HG03064 (cell line): ENCODE measurements around the gene STPG3.

ENCODE experiments used
- ATAC-seq: cut with Tn5 transposase; IDR thresholded peaks from one replicate; pipeline ENCODE4 v1.9.1; 2021; ENCODE audit warnings: low read depth; ENCODE audit not compliant: unreplicated experiment

Gene STPG3

DNA sequence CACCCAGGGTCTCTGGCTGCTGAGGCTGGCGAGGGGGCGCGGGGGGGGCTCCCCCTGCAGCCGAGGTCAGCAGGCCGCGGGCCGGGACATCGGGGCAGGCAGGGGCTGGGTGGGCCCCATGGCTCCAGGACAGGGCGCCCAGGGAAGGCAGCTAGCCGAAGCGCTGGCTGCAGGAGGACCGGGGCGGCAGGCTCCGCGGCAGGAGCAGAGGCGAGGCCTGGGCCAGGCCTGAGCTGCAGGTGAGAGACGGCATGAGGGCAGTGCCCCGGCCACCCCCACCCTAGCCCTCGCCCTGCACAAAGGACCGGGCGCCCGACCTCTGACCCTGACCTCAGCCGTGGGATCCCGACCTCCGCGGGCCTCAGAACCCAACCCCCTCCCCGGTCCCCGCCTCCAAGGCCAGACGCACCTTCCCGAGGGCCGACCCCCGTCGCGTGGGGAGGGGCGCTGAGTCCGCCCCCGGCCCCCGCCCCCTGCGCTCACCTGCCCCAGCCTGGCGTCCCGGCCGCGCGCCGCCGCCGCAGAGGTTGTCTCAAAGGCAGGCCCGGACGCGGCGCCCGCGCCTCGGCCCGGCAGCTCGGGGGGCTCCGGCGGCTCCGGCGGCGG is 29.5 kb upstream of the STPG3 start:
- no peak for ATAC-seq

DNA sequence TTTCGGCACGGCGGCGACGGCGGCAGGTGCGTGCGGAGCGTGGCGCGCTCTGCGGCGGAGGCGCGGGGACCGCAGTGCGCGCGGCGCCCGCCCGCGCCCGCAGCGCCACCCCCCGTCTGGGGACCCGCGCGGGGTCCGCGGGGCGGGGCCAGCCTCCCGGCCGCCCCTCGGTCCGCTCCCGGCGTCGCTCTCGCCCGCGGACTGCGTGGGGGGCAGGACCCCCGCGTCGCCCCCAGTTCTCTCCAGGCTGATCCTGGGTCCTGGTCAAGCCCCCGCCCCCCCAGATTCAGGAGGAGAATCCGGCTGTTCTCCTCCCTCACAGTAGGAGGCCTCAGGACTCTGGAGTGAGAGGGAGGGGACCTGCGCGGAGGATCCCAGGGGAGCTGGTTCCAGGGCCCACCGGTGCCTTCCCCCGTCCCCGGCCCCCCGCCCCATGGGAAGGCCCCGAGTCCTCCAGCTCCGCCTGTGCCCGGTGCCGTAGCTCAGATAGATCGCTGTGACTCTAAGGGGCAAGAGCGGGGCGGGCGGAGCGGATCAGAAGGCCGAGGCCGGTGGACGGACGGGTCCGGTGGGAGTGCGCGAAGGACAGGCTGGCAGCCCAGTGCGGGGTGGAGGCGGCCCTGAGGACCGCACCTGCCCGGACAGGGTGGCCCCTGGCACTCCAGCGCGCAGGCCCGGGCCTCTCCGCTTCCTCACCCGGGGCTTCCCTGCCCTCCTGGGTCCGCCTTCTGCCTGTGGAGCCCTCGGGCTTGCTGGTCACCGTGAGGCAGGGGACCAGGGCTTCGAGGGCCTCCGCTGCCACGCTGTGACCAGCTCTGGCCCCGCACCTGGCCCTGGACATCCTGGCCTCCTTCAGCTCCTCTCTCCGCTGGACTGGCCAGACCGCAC is 28.7 kb upstream of the STPG3 start, which contains the start of gene RNF208:
TSS of gene RNF208 (minus strand) at position 51 of the 888 bp plus-strand sequence. CDS start 1,028 bp downstream, outside the sequence.
- ATAC-seq = peak; percentile 4

DNA sequence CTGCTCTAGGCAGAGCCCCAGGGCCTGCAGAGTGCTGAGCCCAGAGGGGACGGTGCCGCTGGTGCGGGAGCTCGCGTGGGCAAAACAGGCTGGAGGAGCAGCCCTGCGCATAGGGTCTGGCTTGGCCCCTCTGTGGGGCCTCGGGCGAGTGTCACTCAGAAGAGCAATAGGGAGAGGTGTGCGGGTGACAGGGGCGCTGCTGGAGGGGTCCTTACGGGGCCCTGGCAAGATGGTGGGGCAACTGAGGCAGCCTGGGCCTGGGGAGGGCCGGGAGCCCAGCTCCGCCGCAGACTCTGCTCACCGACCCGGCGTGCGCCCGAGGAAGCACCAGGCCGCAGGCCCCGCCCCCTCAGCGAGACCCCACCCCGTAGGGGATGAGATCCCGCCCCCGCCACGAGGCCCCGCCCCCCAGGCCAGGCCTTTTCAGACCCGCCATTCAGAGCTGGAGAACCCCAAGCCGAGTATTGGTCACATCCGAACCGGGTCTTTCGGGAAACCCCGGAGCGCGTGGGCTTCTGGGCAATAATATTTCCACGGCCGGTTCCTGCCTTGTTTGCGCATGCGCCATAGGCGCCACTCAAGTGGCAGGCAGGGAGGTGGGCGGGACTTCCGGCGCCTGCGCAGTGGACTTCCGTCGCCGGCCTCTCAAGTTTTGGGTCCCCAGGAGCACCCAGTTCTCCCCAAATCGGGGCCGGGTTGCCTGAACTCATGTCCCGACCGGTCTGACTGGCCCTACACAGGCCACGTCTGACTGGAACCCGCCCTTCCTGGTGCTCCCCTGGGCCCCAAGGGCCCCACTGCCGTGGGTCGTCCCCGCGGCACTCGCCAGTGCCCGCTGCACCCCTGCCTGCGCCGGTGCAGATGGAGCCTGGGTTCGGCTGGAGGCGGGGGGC is 27.8 kb upstream of the STPG3 start:
- peak; percentile 60 for ATAC-seq

DNA sequence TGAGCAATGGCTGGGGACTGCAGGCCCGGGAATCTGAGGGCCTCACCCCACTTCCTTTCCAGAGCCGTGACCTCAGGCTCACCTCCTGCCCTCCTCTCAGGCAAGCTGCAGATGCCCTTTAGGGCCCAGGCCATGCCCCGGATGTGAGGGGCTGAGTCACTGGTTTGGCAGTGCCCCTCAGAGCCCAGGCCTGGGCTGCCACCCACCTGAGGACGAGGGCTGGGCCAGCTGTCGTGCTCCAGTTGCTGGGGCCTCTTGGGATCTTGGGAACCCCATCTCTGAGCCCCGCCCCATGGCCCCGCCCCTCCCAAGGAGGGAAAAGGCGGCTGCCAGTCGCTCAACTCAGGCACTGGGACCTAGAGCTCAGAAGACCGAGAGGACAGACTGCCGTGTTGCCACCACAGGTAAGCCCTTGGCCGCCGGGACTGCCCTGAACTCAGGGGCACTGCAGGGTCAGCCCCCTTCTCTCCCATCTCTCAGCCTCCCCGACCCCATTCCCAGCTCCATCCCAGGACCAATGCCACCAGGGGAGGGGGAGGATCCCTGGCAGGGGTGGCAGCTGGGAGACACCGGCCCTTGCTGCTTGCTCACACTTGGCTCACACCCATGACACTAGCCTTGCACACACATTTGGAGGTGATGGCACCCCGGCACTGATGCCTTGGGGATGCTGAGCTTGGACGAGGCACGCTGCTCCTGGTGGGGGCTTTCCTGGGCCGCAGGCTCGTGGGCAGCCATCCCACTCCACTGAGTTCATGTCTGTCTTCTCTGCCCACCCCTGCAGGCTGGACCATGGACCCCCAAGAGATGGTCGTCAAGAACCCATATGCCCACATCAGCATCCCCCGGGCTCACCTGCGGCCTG is 26.0 kb upstream of the STPG3 start, which contains the start of gene CYSRT1:
TSS of gene CYSRT1 (plus strand) at position 345 of the 865 bp plus-strand sequence. CDS start at position 793, 448 bp downstream.
- no peak for ATAC-seq

DNA sequence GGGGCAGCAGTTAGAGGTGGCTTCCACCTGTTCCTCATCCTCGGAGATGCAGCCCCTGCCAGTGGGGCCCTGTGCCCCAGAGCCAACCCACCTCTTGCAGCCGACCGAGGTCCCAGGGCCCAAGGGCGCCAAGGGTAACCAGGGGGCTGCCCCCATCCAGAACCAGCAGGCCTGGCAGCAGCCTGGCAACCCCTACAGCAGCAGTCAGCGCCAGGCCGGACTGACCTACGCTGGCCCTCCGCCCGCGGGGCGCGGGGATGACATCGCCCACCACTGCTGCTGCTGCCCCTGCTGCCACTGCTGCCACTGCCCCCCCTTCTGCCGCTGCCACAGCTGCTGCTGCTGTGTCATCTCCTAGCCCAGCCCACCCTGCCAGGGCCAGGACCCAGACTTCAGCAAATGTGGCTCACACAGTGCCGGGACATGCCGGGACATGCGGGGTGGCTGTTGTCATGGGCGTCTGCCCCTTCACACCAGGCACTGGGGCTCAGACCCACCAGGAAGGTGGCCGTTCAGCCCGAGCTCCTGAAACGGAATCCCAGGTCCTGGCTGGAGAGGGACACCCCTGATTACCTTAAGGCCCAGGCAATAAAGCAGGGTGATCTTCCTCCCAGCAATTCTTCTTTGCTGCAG is 25.3 kb upstream of the STPG3 start:
- no peak for ATAC-seq

DNA sequence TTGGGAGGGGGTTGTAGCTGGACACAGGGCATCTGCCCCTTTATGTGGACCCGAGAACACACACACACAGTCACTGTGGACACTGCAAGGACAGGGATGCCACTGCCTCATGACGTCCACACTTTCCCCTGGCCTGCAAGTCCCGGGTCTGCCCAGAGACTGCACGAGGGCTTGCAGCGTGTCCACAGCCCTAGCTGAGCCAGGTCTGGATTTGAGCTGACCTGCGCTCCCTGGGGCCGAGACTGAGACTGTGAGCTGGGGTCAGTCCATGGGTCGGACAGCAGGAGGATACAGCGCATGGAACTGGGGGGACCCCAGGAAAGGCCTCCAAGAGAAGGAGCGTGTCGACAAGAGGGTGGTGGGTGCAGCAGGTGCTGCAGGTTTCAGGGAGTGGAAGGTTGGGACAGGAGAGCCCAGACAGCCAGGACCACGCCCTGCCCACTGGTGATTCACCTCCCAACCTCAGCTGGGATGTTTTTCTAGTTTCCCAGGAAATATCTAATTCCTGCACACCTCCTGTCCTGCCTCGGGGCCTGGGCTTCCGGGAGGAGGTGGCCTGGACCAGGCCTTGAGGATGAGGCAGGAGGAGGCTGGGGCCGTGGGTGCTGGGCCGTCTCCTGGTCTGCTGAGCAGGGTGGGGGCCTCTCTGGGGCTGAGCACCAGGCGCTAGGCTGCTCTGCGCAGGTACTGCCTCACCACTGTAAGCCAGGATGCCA is 24.6 kb upstream of the STPG3 start:
- ATAC-seq = no peak

DNA sequence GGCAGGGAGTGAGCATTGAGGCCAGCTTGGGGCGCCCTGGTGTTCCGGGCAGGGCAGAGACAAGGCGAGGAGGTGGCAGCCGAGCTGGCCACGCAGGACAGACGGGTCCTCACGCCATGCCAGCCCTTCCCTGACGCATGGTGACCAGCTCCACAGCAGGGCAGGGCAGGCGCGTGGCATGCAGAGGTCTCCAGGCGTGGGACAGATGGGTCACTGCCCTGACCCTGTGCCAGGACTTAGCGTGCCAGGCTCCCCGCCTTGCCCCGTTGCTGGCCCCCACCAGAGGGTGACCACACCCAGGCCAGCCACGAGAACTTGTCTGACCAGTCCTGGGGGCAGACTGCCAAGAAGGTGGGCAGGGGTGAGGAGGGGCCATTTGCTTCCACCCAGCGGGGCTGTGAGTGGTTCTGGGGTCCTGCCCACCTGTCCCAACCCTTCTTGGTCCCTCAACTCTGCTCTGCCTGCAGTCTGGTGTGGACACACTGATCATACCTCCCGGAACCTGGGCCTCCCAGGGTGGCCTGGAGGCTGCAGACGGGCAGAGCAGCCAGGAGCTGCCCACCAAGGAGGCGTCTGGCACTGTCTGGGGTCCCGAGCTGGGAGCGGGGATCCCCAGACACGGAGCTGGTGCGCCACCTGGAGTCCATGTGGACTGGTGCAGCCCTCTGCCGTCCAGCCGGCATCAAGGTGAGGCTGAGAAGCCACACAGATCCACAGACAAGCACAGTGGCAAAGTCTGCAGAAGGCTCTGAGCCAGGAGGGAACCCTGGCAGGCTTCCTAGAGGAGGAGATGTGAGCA is 23.8 kb upstream of the STPG3 start, which contains the start of gene RNF224:
TSS of gene RNF224 (plus strand) at position 449 of the 799 bp plus-strand sequence. CDS start 834 bp downstream, outside the sequence.
- no peak for ATAC-seq

DNA sequence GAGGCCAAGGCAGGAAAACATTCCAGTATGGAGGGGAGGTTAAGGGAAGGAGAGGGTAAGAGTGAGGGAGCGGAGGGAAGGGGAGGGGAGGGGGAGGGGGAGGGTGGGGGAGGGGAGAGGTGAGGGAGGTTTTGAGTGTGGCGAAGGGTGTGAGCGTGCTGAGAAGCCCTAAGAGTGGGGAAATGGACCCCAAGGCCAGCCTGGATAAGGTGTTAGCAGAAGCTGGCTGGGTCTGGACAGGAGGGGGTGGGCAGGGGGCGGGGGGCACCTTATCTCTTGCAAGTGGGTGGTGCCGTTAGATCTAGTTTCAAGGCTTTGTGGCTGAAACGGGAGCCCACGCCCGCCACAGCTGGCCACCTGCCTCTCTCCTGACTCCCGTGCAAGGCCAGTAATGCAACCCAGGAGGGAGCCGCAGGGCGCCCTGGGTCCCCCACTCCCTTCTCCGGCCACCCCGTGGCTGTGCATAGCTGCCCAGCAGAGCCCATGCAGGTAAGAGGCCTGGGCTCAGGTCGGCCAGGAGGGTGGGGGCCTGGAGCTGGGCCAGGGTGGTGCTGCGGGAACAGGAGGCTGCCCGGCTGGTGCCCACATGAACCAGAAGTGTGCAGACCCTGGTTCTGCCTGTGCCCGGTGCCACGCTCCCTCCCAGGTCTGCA is 23.1 kb upstream of the STPG3 start:
- ATAC-seq = no peak

DNA sequence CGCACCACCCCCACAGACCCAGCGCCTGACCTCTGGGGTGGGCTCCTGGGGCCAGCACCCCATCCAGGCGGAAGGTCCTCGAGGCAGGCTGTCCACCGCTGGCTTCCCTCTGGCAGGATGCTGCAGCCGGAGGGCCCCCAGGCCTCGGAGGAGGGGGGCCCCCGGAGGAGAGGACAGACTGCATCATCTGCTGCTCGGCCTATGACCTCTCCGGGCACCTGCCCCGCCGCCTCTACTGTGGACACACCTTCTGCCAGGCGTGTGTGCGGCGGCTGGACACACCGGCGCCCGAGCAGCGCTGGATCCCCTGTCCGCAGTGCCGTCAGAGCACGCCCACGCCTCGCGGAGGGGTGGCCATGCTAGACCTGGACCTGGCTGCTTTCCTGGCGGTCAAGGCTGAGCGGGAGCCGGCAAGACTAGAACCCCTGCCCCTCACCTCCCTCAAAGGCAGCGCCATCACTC is 22.5 kb upstream of the STPG3 start:
- ATAC-seq = no peak

DNA sequence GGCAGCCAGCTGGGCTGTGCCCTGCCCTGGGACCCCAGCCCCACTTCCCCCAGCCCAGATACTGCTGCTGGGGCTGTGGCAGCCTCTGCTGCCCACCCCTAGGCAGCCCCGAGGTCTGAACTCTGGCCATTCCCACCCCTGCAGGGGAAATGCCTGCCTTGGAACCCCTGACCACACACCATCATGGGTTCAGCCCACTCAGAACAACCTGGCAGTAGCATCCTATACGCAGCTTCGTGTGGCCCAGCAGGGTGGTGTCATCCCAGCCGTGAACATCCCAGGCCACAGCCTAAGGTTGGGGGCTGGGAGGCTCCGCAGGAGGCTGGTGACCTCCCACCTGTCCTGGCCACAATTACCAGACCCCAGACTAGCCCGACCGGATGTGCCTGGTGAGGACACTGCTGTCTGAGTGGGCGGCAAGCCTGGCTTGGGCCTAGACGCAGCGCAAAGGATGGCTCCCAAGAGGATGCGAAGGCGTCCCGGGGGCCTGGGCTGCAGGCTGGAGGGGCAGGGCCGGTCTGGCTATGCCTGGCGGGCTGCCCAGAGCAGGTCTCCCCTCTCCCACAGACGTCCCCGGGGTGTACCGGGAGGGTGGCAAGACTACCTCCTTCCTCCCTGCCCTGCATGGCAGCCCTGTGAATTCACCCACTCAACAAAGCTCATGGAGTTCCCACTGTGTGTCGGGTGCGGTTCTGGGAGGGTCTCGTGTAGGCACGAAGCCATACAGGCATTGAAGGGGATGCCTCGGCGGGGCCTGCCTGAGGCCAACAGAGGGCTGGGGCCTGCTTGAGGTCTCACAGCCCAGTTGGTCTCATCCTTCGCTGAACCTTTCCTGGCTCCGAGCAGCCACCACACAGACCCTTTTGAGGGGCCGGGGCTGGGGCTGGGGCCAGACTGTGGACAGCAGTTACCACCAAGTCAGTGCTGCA is 21.9 kb upstream of the STPG3 start:
- ATAC-seq = no peak

DNA sequence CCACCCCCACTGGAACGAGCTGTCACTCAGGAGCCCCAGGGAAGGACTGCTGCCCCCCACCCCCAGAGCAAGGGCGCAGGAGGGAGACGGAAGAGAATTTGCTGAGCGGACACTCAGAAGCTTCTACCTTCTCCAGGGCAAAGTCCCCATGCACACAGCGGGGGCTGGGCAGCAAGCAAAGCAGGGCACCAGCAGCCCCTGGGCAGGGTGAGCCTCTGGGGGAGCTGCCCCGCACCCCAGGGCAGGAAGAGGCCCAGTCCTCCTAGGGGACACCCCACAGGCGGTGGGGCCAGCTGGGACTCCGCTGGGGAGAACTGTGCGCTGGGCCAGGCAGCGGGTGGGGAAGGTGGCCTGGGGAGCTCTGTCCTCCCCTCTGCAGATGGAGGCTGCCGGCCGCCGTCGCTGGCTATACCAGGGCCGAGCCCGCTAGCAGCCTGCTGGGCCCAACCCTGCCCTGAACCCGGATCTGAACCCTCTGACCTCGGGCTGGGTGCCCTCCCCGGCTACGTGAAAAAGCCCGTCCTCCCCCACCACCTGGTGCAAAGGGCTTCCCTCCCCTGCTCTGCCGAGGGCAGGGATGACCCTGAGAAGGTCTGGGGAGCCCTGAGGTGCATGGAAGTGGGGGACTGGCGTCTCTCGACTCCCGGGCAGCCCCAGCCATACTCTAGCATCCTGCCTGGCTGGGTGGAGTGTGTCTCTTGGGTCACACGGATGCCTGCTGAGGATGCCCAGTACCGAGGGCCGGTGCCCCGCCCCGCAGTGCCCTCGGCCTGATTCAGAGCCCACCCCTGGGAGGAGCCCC is 21.0 kb upstream of the STPG3 start:
- no peak for ATAC-seq

DNA sequence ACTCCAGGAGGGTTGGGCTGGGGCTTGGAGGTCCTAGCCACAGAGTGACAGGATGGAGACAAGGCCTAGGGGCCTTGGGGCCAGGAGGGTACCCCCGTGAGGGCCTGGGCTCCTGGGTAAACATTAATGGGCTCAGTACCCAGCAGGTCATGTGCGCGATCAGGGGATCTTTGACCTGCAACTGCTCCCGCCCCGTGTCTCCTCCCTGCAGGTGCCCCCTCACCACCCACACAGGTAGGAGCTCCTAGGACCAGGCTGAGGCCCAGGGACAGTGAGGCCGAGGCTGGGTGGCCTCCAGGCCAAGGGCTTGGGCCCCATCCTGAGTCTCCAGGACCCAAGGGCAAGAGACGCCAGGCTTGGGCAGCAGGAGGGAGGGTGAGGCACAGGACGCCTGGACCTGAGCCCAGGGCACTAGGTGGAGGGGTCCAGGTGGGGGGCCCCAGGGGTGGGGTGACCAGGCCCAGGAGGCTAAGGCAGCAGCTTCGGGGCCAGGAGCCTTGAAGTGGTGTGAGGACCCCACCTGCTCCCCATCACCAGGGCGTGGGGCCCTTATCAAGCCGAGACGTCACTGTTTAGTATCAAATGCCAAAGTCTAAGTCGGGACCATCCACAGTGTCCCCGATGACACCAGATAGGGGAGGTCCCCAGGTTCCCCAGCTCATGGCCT is 20.2 kb upstream of the STPG3 start, which contains the start of gene SLC34A3:
TSS of gene SLC34A3 (plus strand) at position 197 of the 667 bp plus-strand sequence. CDS start 802 bp downstream, outside the sequence.
- no peak for ATAC-seq

DNA sequence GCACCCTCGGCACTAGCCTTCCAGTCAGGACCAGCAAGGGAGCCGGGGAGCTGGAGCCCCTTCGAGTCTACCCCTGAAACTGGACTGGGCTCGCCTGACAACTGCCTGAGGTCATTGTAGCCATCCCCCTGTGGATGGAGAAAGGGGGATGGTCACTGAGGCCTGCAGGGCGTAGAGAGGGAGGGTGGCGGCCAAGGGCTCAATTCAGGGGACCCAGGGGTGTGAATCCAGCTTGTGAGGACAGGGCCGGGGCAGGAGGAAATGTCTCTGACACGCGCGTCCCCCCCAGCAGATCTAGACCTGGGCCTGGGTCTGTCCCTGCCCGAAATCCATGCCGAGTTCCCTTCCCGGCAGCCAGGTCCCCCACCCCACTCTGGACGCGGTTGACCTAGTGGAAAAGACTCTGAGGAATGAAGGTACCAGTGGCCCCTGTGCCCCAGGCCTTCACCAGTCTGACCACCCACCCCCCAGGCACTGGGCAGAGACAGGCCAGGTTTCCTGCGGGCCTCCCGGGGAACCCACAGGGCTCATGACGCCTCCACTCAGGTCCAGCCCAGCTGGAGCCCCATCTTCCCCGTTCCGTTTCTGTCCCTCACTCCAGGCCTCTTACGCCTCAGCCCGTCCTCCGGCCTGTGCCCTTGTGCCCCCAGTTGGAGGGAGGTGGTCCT is 19.6 kb upstream of the STPG3 start:
- ATAC-seq = no peak

DNA sequence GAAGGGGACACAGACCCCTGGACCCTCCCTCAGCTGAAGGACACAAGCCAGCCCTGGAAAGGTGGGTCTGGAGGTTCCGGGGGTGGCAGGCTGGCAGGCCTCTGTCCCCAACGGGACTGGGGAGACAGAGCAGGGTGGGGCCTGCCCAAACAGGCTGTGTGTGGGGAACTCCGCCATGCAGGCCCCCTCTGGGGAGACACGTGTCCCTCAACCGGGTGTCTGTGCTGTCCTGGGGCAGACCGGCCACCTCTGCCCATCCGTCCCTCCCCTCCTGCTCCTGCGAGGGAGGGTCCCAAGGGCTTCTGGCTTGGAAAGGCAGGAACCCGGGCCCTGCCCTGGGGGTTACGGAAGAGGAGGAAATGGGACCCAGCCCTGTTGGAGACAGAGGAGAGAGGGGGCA is 19.0 kb upstream of the STPG3 start:
- ATAC-seq = no peak
